Trophoblast cell (in vitro differentiated cells and primary cell): ENCODE data around the gene STX2.
"Not testable (repeated sequence)": the region's sequence is repeated elsewhere in the genome, so short reads cannot be mapped to it uniquely, and the experiment has no call there.

Experiments
- DNase-seq, 2 donors: peaks; one replicate each; pipeline ENCODE4 v3.0.0-alpha.2; 2016
- H2AFZ ChIP-seq: 2 replicates; pipeline ENCODE4 v1.6.1; 2013; ENCODE audit warnings: low read length, moderate library complexity, mild to moderate bottlenecking; ENCODE audit not compliant: insufficient read depth, poor library complexity
- H2AK5ac ChIP-seq: 2 replicates; pipeline ENCODE4 v1.6.1; 2013; ENCODE audit warnings: mild to moderate bottlenecking, low read length
- H2BK120ac ChIP-seq: 2 replicates; pipeline ENCODE4 v1.6.1; 2013; ENCODE audit warnings: low read length, mild to moderate bottlenecking, moderate library complexity; ENCODE audit not compliant: insufficient read depth, poor library complexity
- H2BK12ac ChIP-seq: 2 replicates; pipeline ENCODE4 v1.6.1; 2013; ENCODE audit warnings: mild to moderate bottlenecking, low read length, moderate library complexity
- H2BK5ac ChIP-seq: 2 replicates; pipeline ENCODE4 v1.6.1; 2013; ENCODE audit warnings: low read length, low read depth, moderate library complexity, mild to moderate bottlenecking; ENCODE audit not compliant: poor library complexity
- H3K14ac ChIP-seq: 2 replicates; pipeline ENCODE4 v1.6.1; 2013; ENCODE audit warnings: mild to moderate bottlenecking, low read length
- H3K18ac ChIP-seq: 2 replicates; pipeline ENCODE4 v1.6.1; 2013; ENCODE audit warnings: mild to moderate bottlenecking, low read length
- H3K23ac ChIP-seq: 2 replicates; pipeline ENCODE4 v1.6.1; 2013; ENCODE audit warnings: low read length
- H3K27ac ChIP-seq: 2 replicates; pipeline ENCODE4 v1.5.1; 2013; ENCODE audit warnings: low read depth, mild to moderate bottlenecking, inconsistent platforms, low read length, moderate library complexity
- H3K27me3 ChIP-seq: 2 replicates; pipeline ENCODE4 v1.6.1; 2013; ENCODE audit warnings: inconsistent platforms, mild to moderate bottlenecking, low read length, moderate library complexity; ENCODE audit not compliant: insufficient read depth
- H3K36me3 ChIP-seq, 2 experiments: 1 replicate in 1 of 2; 2 replicates in 1 of 2; pipeline ENCODE4 v1.6.1; 2013; ENCODE audit warnings: low read length in 2 of 2, mild to moderate bottlenecking in 2 of 2, moderate library complexity in 1 of 2; ENCODE audit not compliant: insufficient read depth in 2 of 2, control insufficient read depth in 1 of 2
- H3K4ac ChIP-seq: 2 replicates; pipeline ENCODE4 v1.6.1; 2013; ENCODE audit warnings: low read depth, mild to moderate bottlenecking, low read length, moderate library complexity
- H3K4me1 ChIP-seq, 2 experiments: 1 replicate in 1 of 2; 2 replicates in 1 of 2; pipeline ENCODE4 v1.6.1; 2013; ENCODE audit warnings: low read length in 2 of 2, mild to moderate bottlenecking in 2 of 2, moderate library complexity in 1 of 2; ENCODE audit not compliant: insufficient read depth in 2 of 2, control insufficient read depth in 1 of 2
- H3K4me2 ChIP-seq: 2 replicates; pipeline ENCODE4 v1.6.1; 2013; ENCODE audit warnings: inconsistent platforms, mild to moderate bottlenecking, low read length, moderate library complexity
- H3K4me3 ChIP-seq: 2 replicates; pipeline ENCODE4 v1.5.1; 2013; ENCODE audit warnings: mild to moderate bottlenecking, low read depth, low read length, inconsistent platforms
- H3K79me1 ChIP-seq: one replicate; pipeline ENCODE4 v1.6.1; 2013; ENCODE audit warnings: low read length
- H3K79me2 ChIP-seq: 2 replicates; pipeline ENCODE4 v1.6.1; 2013; ENCODE audit warnings: low read length, mild to moderate bottlenecking; ENCODE audit not compliant: control insufficient read depth, insufficient read depth, poor library complexity
- H3K9ac ChIP-seq: 2 replicates; pipeline ENCODE4 v1.6.1; 2013; ENCODE audit warnings: mild to moderate bottlenecking, low read length
- H3K9me3 ChIP-seq: 2 replicates; pipeline ENCODE4 v1.6.1; 2013; ENCODE audit warnings: low read depth, mild to moderate bottlenecking, control low read depth, inconsistent platforms, low read length; ENCODE audit not compliant: insufficient read depth
- H4K12ac ChIP-seq: 2 replicates; pipeline ENCODE4 v1.6.1; 2013; ENCODE audit warnings: low read depth, mild to moderate bottlenecking, low read length, moderate library complexity
- H4K8ac ChIP-seq: 2 replicates; pipeline ENCODE4 v1.6.1; 2013; ENCODE audit warnings: low read depth, mild to moderate bottlenecking, low read length, moderate library complexity
- H4K91ac ChIP-seq: one replicate; pipeline ENCODE4 v1.6.1; 2013; ENCODE audit warnings: low read depth, mild to moderate bottlenecking, low read length, moderate library complexity
- WGBS: extraction: QIAGEN DNeasy Blood & Tissue Kit; methylation state at CpG from one replicate; pipeline ENCODE4 v1.1.7; 2013; ENCODE audit warnings: missing lambda C conversion rate; ENCODE audit not compliant: insufficient read length, insufficient coverage; ENCODE audit errors: extremely low coverage; 5-methylcytosine and 5-hydroxymethylcytosine counted together

STX2 gene

GRCh38 chr12:130782245-130782644, 56.8 kb downstream of the STX2 start:
- not testable (repeated sequence) for H3K79me2 ChIP-seq, H4K8ac ChIP-seq, H2AFZ ChIP-seq, H3K9ac ChIP-seq, H2BK5ac ChIP-seq, H3K14ac ChIP-seq, H3K4me1 ChIP-seq, H3K18ac ChIP-seq, H3K4ac ChIP-seq, H4K12ac ChIP-seq, H3K23ac ChIP-seq, H4K91ac ChIP-seq, H2BK120ac ChIP-seq, H3K27ac ChIP-seq, H3K4me2 ChIP-seq, H3K27me3 ChIP-seq, H3K79me1 ChIP-seq, H3K9me3 ChIP-seq, H2BK12ac ChIP-seq, H2AK5ac ChIP-seq, DNase-seq, H3K4me3 ChIP-seq
- no CpG with 5 or more reads among the region's 13 CpGs for WGBS
- H3K36me3 ChIP-seq: peaks cover 0 to 13% of the 10 kb centered on the region in 2 experiments

DNA sequence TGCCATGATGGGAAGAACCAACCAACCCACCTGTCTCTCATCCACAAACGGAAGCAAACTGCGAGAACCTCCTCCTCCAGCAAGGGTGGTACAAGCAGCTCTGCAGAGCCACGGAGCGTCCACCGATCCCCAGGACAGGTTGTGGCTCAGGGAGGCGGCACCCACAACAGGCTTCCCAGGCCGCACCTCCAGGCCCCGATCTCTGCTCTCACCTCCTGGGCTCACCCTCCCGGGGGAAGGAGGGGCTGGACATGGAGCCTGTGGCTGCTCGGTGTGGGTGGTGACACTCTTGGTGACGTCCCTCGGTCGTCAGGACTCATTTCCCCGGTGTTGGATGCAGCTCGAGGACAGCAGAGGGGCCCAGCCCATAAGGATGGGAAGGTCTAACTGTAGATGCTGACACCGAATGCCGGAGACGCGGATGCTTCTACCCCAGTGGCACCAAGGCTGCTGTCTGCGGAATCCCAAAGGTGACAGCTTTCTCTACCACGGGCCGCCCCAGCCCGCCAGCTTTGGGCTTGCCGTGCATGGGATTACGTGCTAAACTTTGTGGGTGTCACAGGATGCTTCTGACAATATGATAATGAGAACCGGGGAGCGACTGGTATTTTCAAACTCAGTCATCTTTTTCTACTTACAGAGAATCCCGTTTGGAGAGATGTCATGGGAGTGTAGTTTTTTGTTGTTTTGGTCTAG, 58.0 kb downstream of the STX2 start:
- Histone ChIP-seq H3K79me1 (no peaks in the 10 kb centered on the region), H4K8ac (no peak overlapping the region), H2AFZ (no peak overlapping the region), H4K91ac (no peak overlapping the region), H3K79me2 (no peaks in the 10 kb centered on the region), H3K4me2 (no peak overlapping the region), H3K4ac (no peak overlapping the region), H2BK12ac (no peak overlapping the region), H2BK5ac (no peak overlapping the region), H3K27ac (no peak overlapping the region), H3K9ac (peak overlapping the region; percentile 23), H3K9me3 (peaks cover 2% of the 10 kb centered on the region), H3K36me3 (peaks cover 0 to 13% of the 10 kb centered on the region in 2 experiments), H3K14ac (no peak overlapping the region), H3K4me3 (no peak overlapping the region), H3K18ac (no peak overlapping the region), H3K27me3 (no peaks in the 10 kb centered on the region), H2BK120ac (no peak overlapping the region), H4K12ac (no peak overlapping the region), H2AK5ac (no peak overlapping the region), H3K4me1 (peaks cover 3 to 5% of the 10 kb centered on the region in 2 experiments), H3K23ac (no peak overlapping the region)
- WGBS: no CpG with 5 or more reads among the region's 28 CpGs
- no peak for DNase-seq

DNA sequence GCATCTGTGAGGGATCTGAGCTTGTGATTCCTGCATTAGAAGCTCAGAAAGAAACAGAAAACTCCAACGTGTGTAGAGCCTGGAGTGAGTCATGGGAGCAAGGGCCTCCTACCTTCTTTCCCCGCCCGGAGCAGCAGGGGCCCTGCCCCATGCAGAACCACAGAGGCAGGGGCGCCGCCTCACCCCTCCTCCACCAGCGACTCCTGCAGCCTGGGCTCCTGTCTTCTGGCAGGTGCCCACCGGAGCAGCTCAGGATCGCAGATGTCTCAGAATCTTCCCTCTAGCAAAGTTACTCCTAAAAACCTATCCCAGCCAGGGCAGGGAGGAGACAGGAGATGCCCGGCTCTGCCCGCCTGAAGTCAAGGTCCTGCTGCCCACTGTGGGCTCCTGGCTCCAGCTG, 58.7 kb downstream of the STX2 start:
- Histone ChIP-seq H3K79me2 (no peaks in the 10 kb centered on the region), H3K4me2 (no peak overlapping the region), H3K4me1 (peaks cover 8 to 10% of the 10 kb centered on the region in 2 experiments), H2AK5ac (no peak overlapping the region), H3K27ac (no peak overlapping the region), H4K91ac (no peak overlapping the region), H3K4ac (no peak overlapping the region), H2BK5ac (no peak overlapping the region), H2AFZ (no peak overlapping the region), H3K27me3 (no peaks in the 10 kb centered on the region), H2BK120ac (no peak overlapping the region), H4K8ac (no peak overlapping the region), H3K14ac (no peak overlapping the region), H2BK12ac (no peak overlapping the region), H3K9me3 (peaks cover 2% of the 10 kb centered on the region), H3K4me3 (no peak overlapping the region), H3K79me1 (no peaks in the 10 kb centered on the region), H3K23ac (no peak overlapping the region), H3K36me3 (peaks cover 0 to 13% of the 10 kb centered on the region in 2 experiments), H3K9ac (no peak overlapping the region), H3K18ac (no peak overlapping the region), H4K12ac (no peak overlapping the region)
- no peak for DNase-seq
- no CpG with 5 or more reads among the region's 10 CpGs for WGBS

GRCh38 chr12:130778776-130779175, 60.3 kb downstream of the STX2 start:
- Histone ChIP-seq H3K9me3 (peaks cover 2% of the 10 kb centered on the region), H4K91ac (no peak overlapping the region), H3K4me3 (no peak overlapping the region), H2BK12ac (no peak overlapping the region), H3K36me3 (peaks cover 0 to 13% of the 10 kb centered on the region in 2 experiments), H2AK5ac (no peak overlapping the region), H2AFZ (no peak overlapping the region), H3K79me1 (no peaks in the 10 kb centered on the region), H3K14ac (no peak overlapping the region), H2BK120ac (no peak overlapping the region), H3K4me2 (no peak overlapping the region), H4K8ac (no peak overlapping the region), H3K27ac (no peak overlapping the region), H3K27me3 (no peaks in the 10 kb centered on the region), H3K23ac (no peak overlapping the region), H3K4ac (no peak overlapping the region), H3K79me2 (no peaks in the 10 kb centered on the region), H2BK5ac (no peak overlapping the region), H3K18ac (no peak overlapping the region), H3K9ac (no peak overlapping the region), H4K12ac (no peak overlapping the region), H3K4me1 (peaks cover 8 to 10% of the 10 kb centered on the region in 2 experiments)
- no peak for DNase-seq
- WGBS: no CpG with 5 or more reads among the region's 5 CpGs
